ENCODE measurements around the gene TMEM231. TPM values are rescaled to one million over a fixed set of nuclear protein-coding genes. Genes with fewer than 3 reads are reported as not detected.

Gene TMEM231
- total RNA-seq, 1 donor from 2014 or later: 10.6 TPM

DNA sequence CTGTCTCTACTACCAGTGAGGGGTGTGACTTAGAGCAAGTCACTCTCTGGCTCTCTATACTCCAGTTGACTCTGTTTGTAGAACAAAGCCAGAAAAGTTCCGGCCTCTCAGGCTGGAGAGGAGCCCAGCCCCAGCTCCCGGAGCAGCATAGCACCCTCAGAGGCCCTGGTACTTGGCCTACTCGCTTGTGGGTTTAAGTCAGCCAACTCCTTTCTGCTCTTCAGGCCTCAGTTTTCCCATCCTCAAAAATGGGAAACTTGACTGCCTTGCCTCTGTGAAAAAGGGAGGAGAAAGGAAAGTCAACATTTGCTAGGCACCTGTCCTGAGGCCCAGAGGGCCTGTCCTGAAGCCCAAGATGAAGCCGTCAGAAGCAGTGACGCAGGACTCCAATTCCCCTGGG is 61.9 kb downstream of the TMEM231 start:
- DNase-seq (ENCODE audit: low read depth): no peak

DNA sequence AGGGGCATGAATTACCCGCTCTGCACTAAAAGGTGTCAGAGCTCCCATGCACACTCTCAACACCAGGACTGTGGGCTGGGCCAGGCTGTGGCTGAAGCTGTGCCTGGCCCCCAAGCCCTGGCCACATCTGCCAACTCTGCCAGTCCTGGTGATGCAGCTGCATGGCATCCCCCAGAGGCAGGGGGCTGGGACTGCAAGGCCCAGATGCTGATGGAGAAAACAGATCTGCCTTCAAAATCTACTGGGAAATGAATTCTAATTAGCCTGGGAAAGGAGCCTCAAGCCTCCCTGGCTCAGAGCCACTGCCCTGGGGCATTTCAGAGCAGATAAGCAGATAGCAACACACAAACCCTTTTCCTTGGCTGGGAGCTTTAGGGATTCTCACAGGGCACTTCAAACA is 64.2 kb downstream of the TMEM231 start:
- no peak for DNase-seq (ENCODE audit: low read depth)

DNA sequence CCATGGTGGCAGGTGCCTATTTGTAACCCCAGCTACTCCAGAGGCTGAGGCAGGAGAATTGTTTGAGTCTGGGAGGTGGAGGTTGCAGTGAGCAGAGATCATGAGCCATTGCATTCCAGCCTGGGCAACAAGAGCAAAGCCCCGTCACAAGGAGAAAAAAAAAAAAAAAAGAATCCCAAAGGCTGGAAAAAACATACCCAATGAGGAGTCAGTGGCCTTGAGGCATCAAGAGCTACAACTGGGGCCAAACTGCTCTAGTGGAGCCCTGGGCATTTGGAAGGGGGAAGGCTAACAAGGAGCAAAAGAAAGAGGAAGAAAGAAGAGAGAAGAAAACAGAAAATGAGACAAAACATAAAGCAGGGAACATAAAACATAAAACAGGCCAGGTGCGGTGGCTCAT is 67.7 kb downstream of the TMEM231 start:
- DNase-seq (ENCODE audit: low read depth): no peak

Other genes starting within 250 kb of the TMEM231 start
- gene CFDP1, start 122.7 kb downstream of the TMEM231 start, total RNA-seq: 55.5 and 61.6 TPM in 2 replicates
- 8.2 and 15.0 TPM in 2 replicates for gene TMEM170A, start 91.6 kb downstream of the TMEM231 start, total RNA-seq
- 0.29 and 0.94 TPM in 2 replicates for gene CHST6, start 60.8 kb downstream of the TMEM231 start, total RNA-seq
- gene CHST5, start 20.1 kb downstream of the TMEM231 start, total RNA-seq: not detected in 2 replicates
- gene GABARAPL2, start 10.1 kb upstream of the TMEM231 start, total RNA-seq: 94.1 and 105 TPM in 2 replicates
- 28.9 and 33.4 TPM in 2 replicates for gene ADAT1, start 67.0 kb upstream of the TMEM231 start, total RNA-seq
- gene KARS1, start 91.4 kb upstream of the TMEM231 start, total RNA-seq: 174 and 179 TPM in 2 replicates
- 106 and 111 TPM in 2 replicates for gene TERF2IP, start 91.5 kb upstream of the TMEM231 start, total RNA-seq
- not detected in 2 replicates for gene CPHXL2, start 120.8 kb upstream of the TMEM231 start, total RNA-seq
- not detected in 2 replicates for gene DUXB, start 145.2 kb upstream of the TMEM231 start, total RNA-seq
- 0.47 TPM in 1 of 2 replicates, not detected in the other for gene CPHXL, start 170.2 kb upstream of the TMEM231 start, total RNA-seq

Data from myocyte (in vitro differentiated cells).